ENCODE data around the gene DLX4. TPM values are rescaled to one million over a fixed set of nuclear protein-coding genes. Genes with fewer than 3 reads are reported as not detected.
A peak's percentile ranks its signal among the peaks of the same experiment; 100 is the strongest.

Gene DLX4
- total and polyA plus RNA-seq, 2 experiments from 2014 or later: 0.60 to 1.3 TPM

- no peak overlapping the region for H3K4me3 ChIP-seq
- DNase-seq (ENCODE audit: low read depth in 1 of 2, low spot score in 1 of 2): no peak
These were observed 21.9 kb upstream of the DLX4 start for GRCh38 chr17:49946964-49947584.

GRCh38 chr17:49949634-49950033 lies 19.4 kb upstream of the DLX4 start:
- H3K27ac ChIP-seq: no peak overlapping the region
- H3K27me3 ChIP-seq: peaks cover 3% of the 10 kb centered on the region
- no peaks in the 10 kb centered on the region for H3K36me3 ChIP-seq
- no peaks in the 10 kb centered on the region for H3K9me3 ChIP-seq (ENCODE audit: low read depth)
- no peak for DNase-seq (ENCODE audit: low read depth in 1 of 2, low spot score in 1 of 2)
- H3K4me1 ChIP-seq (ENCODE audit: low read depth): no peaks in the 10 kb centered on the region
- TF ChIP-seq CTCF (IDR thresholded peaks at IDR 0.05; ENCODE audit: low read depth, low read length): no peak
- H3K4me3 ChIP-seq: no peak overlapping the region

More at GRCh38 chr17:49946964-49947584, 21.9 kb upstream of the DLX4 start:
- Histone ChIP-seq H3K27ac (no peak overlapping the region), H3K9me3 (ENCODE audit: low read depth) (no peaks in the 10 kb centered on the region), H3K4me1 (ENCODE audit: low read depth) (peaks cover 7% of the 10 kb centered on the region), H3K36me3 (no peaks in the 10 kb centered on the region), H3K27me3 (no peaks in the 10 kb centered on the region)
- TF ChIP-seq CTCF (IDR thresholded peaks at IDR 0.05; ENCODE audit: low read depth, low read length): no peak

- Histone ChIP-seq H3K27me3 (peaks cover 6% of the 10 kb centered on the region), H3K27ac (no peak overlapping the region), H3K9me3 (ENCODE audit: low read depth) (no peaks in the 10 kb centered on the region), H3K4me1 (ENCODE audit: low read depth) (no peaks in the 10 kb centered on the region), H3K4me3 (no peak overlapping the region), H3K36me3 (no peaks in the 10 kb centered on the region)
- no peak for DNase-seq (ENCODE audit: low read depth in 1 of 2, low spot score in 1 of 2)
- no peak for TF ChIP-seq CTCF (IDR thresholded peaks at IDR 0.05; ENCODE audit: low read depth, low read length)
These were observed 17.5 kb upstream of the DLX4 start for GRCh38 chr17:49951362-49952082.

- Histone ChIP-seq H3K36me3 (no peaks in the 10 kb centered on the region), H3K27ac (no peak overlapping the region), H3K27me3 (peaks cover 15% of the 10 kb centered on the region), H3K4me3 (no peak overlapping the region), H3K9me3 (ENCODE audit: low read depth) (no peaks in the 10 kb centered on the region), H3K4me1 (ENCODE audit: low read depth) (no peaks in the 10 kb centered on the region)
- peak; percentile 74 to 86 for DNase-seq (ENCODE audit: low read depth in 1 of 2, low spot score in 1 of 2)
- peak; percentile 98 for TF ChIP-seq CTCF (IDR thresholded peaks at IDR 0.05; ENCODE audit: low read depth, low read length)
These were observed 16.6 kb upstream of the DLX4 start for GRCh38 chr17:49952209-49952911.

- Histone ChIP-seq H3K36me3 (no peaks in the 10 kb centered on the region), H3K27me3 (peaks cover 17% of the 10 kb centered on the region), H3K4me3 (no peak overlapping the region), H3K4me1 (ENCODE audit: low read depth) (no peaks in the 10 kb centered on the region), H3K9me3 (ENCODE audit: low read depth) (no peaks in the 10 kb centered on the region), H3K27ac (no peak overlapping the region)
- DNase-seq (ENCODE audit: low read depth in 1 of 2, low spot score in 1 of 2): peak in 1 of 2 donors; percentile 21
- TF ChIP-seq CTCF (IDR thresholded peaks at IDR 0.05; ENCODE audit: low read depth, low read length): no peak
These were observed 16.0 kb upstream of the DLX4 start for GRCh38 chr17:49952912-49953497.
